Neuronal stem cell (in vitro differentiated cells): ENCODE measurements around the gene ATE1.
"Not testable (repeated sequence)": the region's sequence is repeated elsewhere in the genome, so short reads cannot be mapped to it uniquely, and the experiment has no call there.

Experiments
- DNase-seq: peaks from one replicate; pipeline ENCODE4 v3.0.0-alpha.2; 2013; ENCODE audit warnings: low spot score
- H2AFZ ChIP-seq: one replicate; pipeline ENCODE4 v1.6.1; 2013; ENCODE audit warnings: mild to moderate bottlenecking, low read length, inconsistent platforms
- H2AK5ac ChIP-seq: 2 replicates; pipeline ENCODE4 v1.6.1; 2013; ENCODE audit warnings: low read depth, mild to moderate bottlenecking, inconsistent platforms, low read length, moderate library complexity, mixed read lengths
- H2BK120ac ChIP-seq: 2 replicates; pipeline ENCODE4 v1.6.1; 2013; ENCODE audit warnings: low read depth, mild to moderate bottlenecking, inconsistent platforms, low read length, moderate library complexity, mixed read lengths
- H2BK12ac ChIP-seq: one replicate; pipeline ENCODE4 v1.6.1; 2013; ENCODE audit warnings: low read length, inconsistent platforms
- H2BK15ac ChIP-seq: 2 replicates; pipeline ENCODE4 v1.6.1; 2013; ENCODE audit warnings: mild to moderate bottlenecking, low read length, inconsistent platforms, mixed read lengths
- H2BK5ac ChIP-seq: one replicate; pipeline ENCODE4 v1.6.1; 2013; ENCODE audit warnings: inconsistent platforms, mild to moderate bottlenecking, low read length, moderate library complexity
- H3K14ac ChIP-seq: one replicate; pipeline ENCODE4 v1.6.1; 2013; ENCODE audit warnings: low read length, inconsistent platforms
- H3K18ac ChIP-seq: 2 replicates; pipeline ENCODE4 v1.6.1; 2013; ENCODE audit warnings: low read length, inconsistent platforms
- H3K23ac ChIP-seq: 2 replicates; pipeline ENCODE4 v1.6.1; 2013; ENCODE audit warnings: low read depth, mild to moderate bottlenecking, mixed read lengths, low read length, inconsistent platforms; ENCODE audit not compliant: poor library complexity
- H3K27ac ChIP-seq: replicated peaks from 3 replicates; pipeline ENCODE4 v1.5.1; 2013; ENCODE audit warnings: low read length, inconsistent platforms
- H3K27me3 ChIP-seq, 3 experiments: 2 replicates each; pipeline ENCODE4 v1.6.1; 2013; ENCODE audit warnings: low read length in 3 of 3, mild to moderate bottlenecking in 2 of 3, inconsistent platforms in 1 of 3, low read depth in 1 of 3, mixed read lengths in 1 of 3, moderate library complexity in 1 of 3; ENCODE audit not compliant: control insufficient read depth in 3 of 3, insufficient read depth in 3 of 3
- H3K36me3 ChIP-seq, 2 donors: replicated peaks in 1 of 2; 2 replicates each; pipeline ENCODE4 v1.6.1; 2013; ENCODE audit warnings: low read length in 2 of 2; ENCODE audit not compliant: control insufficient read depth in 2 of 2, insufficient read depth in 2 of 2
- H3K4ac ChIP-seq: 2 replicates; pipeline ENCODE4 v1.6.1; 2013; ENCODE audit warnings: inconsistent platforms, mild to moderate bottlenecking, low read length, moderate library complexity
- H3K4me1 ChIP-seq, 2 donors: 1 replicate in 1 of 2; 2 replicates in 1 of 2; pipeline ENCODE4 v1.6.1; 2013; ENCODE audit warnings: low read length in 2 of 2, low read depth in 1 of 2; ENCODE audit not compliant: control insufficient read depth in 2 of 2, insufficient read depth in 1 of 2
- H3K4me2 ChIP-seq: one replicate; pipeline ENCODE4 v1.6.1; 2013; ENCODE audit warnings: mild to moderate bottlenecking, low read length, inconsistent platforms; ENCODE audit not compliant: insufficient read depth, poor library complexity, severe bottlenecking
- H3K4me3 ChIP-seq, 2 donors: 2 replicates each; pipeline ENCODE4 v1.5.1; 2013; ENCODE audit warnings: low read length in 2 of 2, mild to moderate bottlenecking in 2 of 2, inconsistent platforms in 1 of 2, moderate library complexity in 1 of 2
- H3K79me1 ChIP-seq: one replicate; pipeline ENCODE4 v1.6.1; 2013; ENCODE audit warnings: low read depth, mild to moderate bottlenecking, inconsistent platforms, low read length, moderate library complexity
- H3K9ac ChIP-seq: one replicate; pipeline ENCODE4 v1.6.1; 2013; ENCODE audit warnings: mild to moderate bottlenecking, low read depth, low read length, inconsistent platforms; ENCODE audit not compliant: poor library complexity
- H3K9me3 ChIP-seq, 2 donors: replicated peaks in 1 of 2; 2 replicates each; pipeline versions ENCODE3 to v1.6.1; 2013; ENCODE audit warnings: low read length in 2 of 2, mild to moderate bottlenecking in 2 of 2, inconsistent platforms in 1 of 2, low read depth in 1 of 2, mixed read lengths in 1 of 2, moderate library complexity in 1 of 2; ENCODE audit not compliant: control insufficient read depth in 2 of 2, insufficient read depth in 1 of 2
- H4K8ac ChIP-seq: one replicate; pipeline ENCODE4 v1.6.1; 2013; ENCODE audit warnings: low read depth, mild to moderate bottlenecking, inconsistent platforms, low read length, moderate library complexity
- H4K91ac ChIP-seq: one replicate; pipeline ENCODE4 v1.6.1; 2013; ENCODE audit warnings: low read length, low read depth, mild to moderate bottlenecking, inconsistent platforms; ENCODE audit not compliant: poor library complexity
- WGBS, 2 donors: extraction: QIAGEN DNeasy Blood & Tissue Kit; methylation state at CpG; one replicate each; pipeline ENCODE4 v1.1.7; 2013; ENCODE audit warnings: missing lambda C conversion rate in 2 of 2, mixed read lengths in 1 of 2; ENCODE audit not compliant: insufficient read length in 2 of 2, insufficient replicate concordance in 1 of 2; ENCODE audit errors: extremely low coverage in 2 of 2; 5-methylcytosine and 5-hydroxymethylcytosine counted together

The ATE1 gene

GRCh38 chr10:121941532-121941931, 13.7 kb upstream of the ATE1 start:
- Histone ChIP-seq H3K36me3 (no peaks in the 10 kb centered on the region), H3K14ac (no peak overlapping the region), H3K4me3 (no peak overlapping the region), H2AFZ (no peak overlapping the region), H3K18ac (no peak overlapping the region), H3K4me1 (no peaks in the 10 kb centered on the region), H3K79me1 (no peaks in the 10 kb centered on the region), H3K9me3 (no peaks in the 10 kb centered on the region), H3K4me2 (no peak overlapping the region), H2BK120ac (no peak overlapping the region), H3K9ac (no peak overlapping the region), H3K27me3 (no peaks in the 10 kb centered on the region), H2BK5ac (no peak overlapping the region), H3K23ac (no peak overlapping the region), H2BK12ac (no peak overlapping the region), H4K8ac (no peak overlapping the region), H3K4ac (no peak overlapping the region), H3K27ac (no peak overlapping the region), H4K91ac (no peak overlapping the region), H2AK5ac (no peak overlapping the region), H2BK15ac (no peak overlapping the region)
- WGBS, 2 donors, result no CpG with 5 or more reads among the region's 3 CpGs
- no peak for DNase-seq

DNA sequence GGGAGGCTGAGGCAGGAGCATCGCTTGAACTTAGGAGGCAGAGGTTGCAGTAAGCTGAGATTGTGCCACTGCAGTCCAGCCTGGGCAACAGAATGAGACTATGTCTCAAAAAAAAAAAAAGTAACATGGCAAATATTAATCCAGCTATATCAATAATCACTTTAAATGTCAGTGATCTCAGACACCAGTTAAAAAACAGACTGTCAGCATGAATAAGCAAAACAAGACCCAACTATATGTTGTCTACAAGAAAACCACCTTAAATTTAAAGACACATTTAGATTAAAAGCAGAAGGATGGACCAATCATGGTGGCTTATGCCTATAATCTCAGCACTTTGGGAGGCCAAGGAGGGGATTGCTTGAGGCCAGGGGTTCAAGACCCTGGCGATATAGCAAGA, 8.5 kb upstream of the ATE1 start:
- Histone ChIP-seq H3K9ac (no peak overlapping the region), H3K4me2 (no peak overlapping the region), H3K79me1 (peaks cover 3% of the 10 kb centered on the region), H3K18ac (no peak overlapping the region), H3K14ac (no peak overlapping the region), H3K4me3 (no peak overlapping the region), H2AFZ (no peak overlapping the region), H2AK5ac (no peak overlapping the region), H3K9me3 (no peaks in the 10 kb centered on the region), H2BK5ac (no peak overlapping the region), H3K4ac (no peak overlapping the region), H2BK12ac (no peak overlapping the region), H3K4me1 (no peaks in the 10 kb centered on the region), H3K23ac (no peak overlapping the region), H4K8ac (no peak overlapping the region), H3K27ac (no peak overlapping the region), H2BK15ac (no peak overlapping the region), H3K27me3 (no peaks in the 10 kb centered on the region), H3K36me3 (peaks cover 5% of the 10 kb centered on the region in 2 donors), H2BK120ac (no peak overlapping the region), H4K91ac (no peak overlapping the region)
- no CpG with 5 or more reads among the region's 2 CpGs for WGBS, 2 donors
- DNase-seq, result no peak

- Histone ChIP-seq H3K4me1 (no peaks in the 10 kb centered on the region), H2BK5ac (no peak overlapping the region), H3K79me1 (peaks cover 3% of the 10 kb centered on the region), H4K8ac (no peak overlapping the region), H3K23ac (no peak overlapping the region), H3K4me2 (no peak overlapping the region), H3K27me3 (no peaks in the 10 kb centered on the region), H2BK12ac (no peak overlapping the region), H3K9ac (no peak overlapping the region), H3K14ac (no peak overlapping the region), H3K18ac (no peak overlapping the region), H3K36me3 (peaks cover 5 to 10% of the 10 kb centered on the region in 2 donors), H3K9me3 (no peaks in the 10 kb centered on the region), H2AK5ac (no peak overlapping the region), H2AFZ (no peak overlapping the region), H2BK15ac (no peak overlapping the region), H4K91ac (no peak overlapping the region), H3K4ac (no peak overlapping the region), H3K4me3 (no peak overlapping the region), H3K27ac (no peak overlapping the region), H2BK120ac (no peak overlapping the region)
- WGBS, 2 donors, result no CpG with 5 or more reads among the region's 7 CpGs
- no peak for DNase-seq
Observed at GRCh38 chr10:121935702-121936101, 7.9 kb upstream of the ATE1 start.

DNA sequence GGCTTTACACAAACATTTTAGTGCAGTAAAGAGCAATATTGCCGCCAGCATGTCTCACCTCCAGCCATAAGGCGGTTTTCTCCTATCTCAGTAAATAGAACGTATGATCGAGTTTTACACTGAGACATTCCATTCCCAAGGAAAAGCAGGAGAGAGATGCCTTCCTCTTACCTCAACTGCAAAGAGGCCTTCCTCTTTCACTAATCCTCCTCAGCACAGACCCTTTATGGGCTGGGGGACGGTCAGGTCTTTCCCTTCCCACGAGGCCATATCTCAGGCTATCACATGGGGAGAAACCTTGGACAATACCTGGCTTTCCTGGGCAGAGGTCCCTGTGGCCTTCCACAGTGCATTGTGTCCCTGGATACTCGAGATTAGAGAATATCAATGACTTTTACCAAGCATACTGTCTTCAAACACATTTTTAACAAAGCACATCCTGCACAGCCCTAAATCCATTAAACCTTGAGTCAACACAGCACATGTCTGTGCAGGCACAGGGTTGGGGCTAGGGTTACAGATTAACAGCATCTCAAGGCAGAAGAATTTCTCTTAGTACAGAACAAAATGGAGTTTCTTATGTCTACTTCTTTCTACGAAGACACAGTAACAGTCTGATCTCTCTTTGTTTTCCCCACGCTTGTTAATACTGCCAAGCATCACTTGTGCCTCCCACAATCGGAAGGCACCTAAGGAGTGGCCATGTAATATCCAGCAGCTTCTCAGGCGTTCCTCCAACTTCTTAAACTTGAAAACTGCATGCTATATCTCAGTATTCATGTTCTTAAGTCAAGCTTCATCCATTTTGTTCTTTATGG, 2.6 kb upstream of the ATE1 start:
- H3K27me3 ChIP-seq, H3K23ac ChIP-seq, H2BK5ac ChIP-seq, H2AFZ ChIP-seq, H3K27ac ChIP-seq, H2BK15ac ChIP-seq, H3K4me1 ChIP-seq, H2BK12ac ChIP-seq, H3K4me2 ChIP-seq, H2BK120ac ChIP-seq, H4K91ac ChIP-seq, H4K8ac ChIP-seq, H3K9ac ChIP-seq, DNase-seq, H2AK5ac ChIP-seq, H3K14ac ChIP-seq, H3K79me1 ChIP-seq, H3K4ac ChIP-seq, H3K9me3 ChIP-seq, H3K4me3 ChIP-seq, H3K18ac ChIP-seq: not testable (repeated sequence)
- H3K36me3 ChIP-seq, result peaks cover 0 to 14% of the 10 kb centered on the region in 2 donors
- WGBS, 2 donors, result no CpG with 5 or more reads among the region's 11 CpGs
